T-cell (primary cell): ENCODE data around the gene AEBP1. TPM values are rescaled to one million over a fixed set of nuclear protein-coding genes. Genes with fewer than 3 reads are reported as not detected.

Experiments
- ATAC-seq, 4 experiments: fragments of 200-7000 bp in 3 of 4; fragments of 150-1000 bp in 1 of 4; cut with Tn5 transposase; replicated peaks in 1 of 4; 1 replicate in 3 of 4; 2 replicates in 1 of 4; pipeline ENCODE4 v1.10.0; 2021; ENCODE audit warnings: moderate library complexity in 3 of 4, mild to moderate bottlenecking in 2 of 4, moderate number of reproducible peaks in 1 of 4
- CTCF ChIA-PET, 2 donors: fragments of 300-600 bp; sonication (Branson Sonifier 250); formaldehyde crosslinking; loops; one replicate each; lab custom pipeline; 2022; ENCODE audit warnings: antibody characterized with exemption in 2 of 2; lab: Charles Lee
- POLR2A ChIA-PET, 2 donors: fragments of 300-600 bp; sonication (Branson Sonifier 250); formaldehyde crosslinking; loops; one replicate each; lab custom pipeline; 2022; ENCODE audit warnings: antibody characterized with exemption in 2 of 2; lab: Charles Lee
- DNase-seq, 35 experiments: peaks; one replicate each; pipeline versions ENCODE4 v3.0.0 to v3.0.0-alpha.2; 2013 to 2023
- H3K27ac ChIP-seq: one replicate; pipeline ENCODE4 v1.5.1; 2013; ENCODE audit warnings: low read length
- H3K27me3 ChIP-seq, 2 experiments: replicated peaks in 1 of 2; 1 replicate in 1 of 2; 2 replicates in 1 of 2; pipeline versions ENCODE4 v1.6.1 to v1.7.0; 2013; ENCODE audit warnings: low read length in 1 of 2, mixed read lengths in 1 of 2; ENCODE audit not compliant: control insufficient read depth in 2 of 2, insufficient read depth in 2 of 2; ENCODE audit errors: extremely low read depth in 1 of 2
- H3K36me3 ChIP-seq, 2 donors: 1 replicate in 1 of 2; 2 replicates in 1 of 2; pipeline versions ENCODE4 v1.6.1 to v1.7.0; 2013; ENCODE audit warnings: low read length in 1 of 2; ENCODE audit not compliant: control insufficient read depth in 2 of 2, insufficient read depth in 1 of 2; ENCODE audit errors: extremely low read depth in 1 of 2
- H3K4me1 ChIP-seq, 2 experiments: 1 replicate in 1 of 2; 2 replicates in 1 of 2; pipeline versions ENCODE4 v1.6.1 to v1.7.0; 2013; ENCODE audit warnings: low read length in 2 of 2, mixed read lengths in 1 of 2; ENCODE audit not compliant: insufficient read depth in 2 of 2, control insufficient read depth in 1 of 2; ENCODE audit errors: extremely low read depth in 1 of 2
- H3K4me3 ChIP-seq, 2 donors: 1 replicate in 1 of 2; 2 replicates in 1 of 2; pipeline versions ENCODE4 v1.5.1 to v1.7.0; 2013; ENCODE audit warnings: mild to moderate bottlenecking in 2 of 2, low read length in 1 of 2, moderate library complexity in 1 of 2; ENCODE audit not compliant: control insufficient read depth in 1 of 2; ENCODE audit errors: extremely low read depth in 1 of 2
- H3K9me3 ChIP-seq: 2 replicates; pipeline ENCODE4 v1.7.0; 2013
- H3K27ac Mint-ChIP-seq, 2 donors: one replicate each; pipeline ENCODE4 v1.8.0; 2020 to 2021; ENCODE audit warnings: mild to moderate bottlenecking in 2 of 2, mixed read lengths in 2 of 2
- H3K27me3 Mint-ChIP-seq, 2 donors: one replicate each; pipeline ENCODE4 v1.8.0; 2021 to 2022; ENCODE audit warnings: mixed read lengths in 2 of 2
- H3K36me3 Mint-ChIP-seq: one replicate; pipeline ENCODE4 v1.8.0; 2021; ENCODE audit warnings: mixed read lengths
- H3K4me1 Mint-ChIP-seq, 3 donors: one replicate each; pipeline ENCODE4 v1.8.0; 2020 to 2022; ENCODE audit warnings: mixed read lengths in 3 of 3, mild to moderate bottlenecking in 1 of 3
- H3K4me3 Mint-ChIP-seq, 3 donors: one replicate each; pipeline ENCODE4 v1.8.0; 2020 to 2022; ENCODE audit warnings: mild to moderate bottlenecking in 3 of 3, mixed read lengths in 3 of 3, moderate library complexity in 3 of 3
- H3K9me3 Mint-ChIP-seq, 3 donors: one replicate each; pipeline ENCODE4 v1.8.0; 2020 to 2022; ENCODE audit warnings: mixed read lengths in 3 of 3
- WGBS: methylation state at CpG from one replicate; pipeline ENCODE4 v1.1.5; 2013; ENCODE audit warnings: missing lambda C conversion rate; ENCODE audit not compliant: insufficient coverage; 5-methylcytosine and 5-hydroxymethylcytosine counted together
- total RNA-seq, 35 experiments: library from RNA in 6 of 35; stranded (reverse) in 6 of 35; fragments of 120-200 nt in 1 of 35; gene quantifications; one replicate each; pipeline versions ENCODE4 v1.2.1 to v1.2.4 and lab custom pipeline; 2013 to 2026

AEBP1 gene
- total RNA-seq, 5 donors from 2014 or later (not counting 1 experiment from before 2014, with no cell fraction given) = 18.1 to 28.4 (median 23.1) TPM

DNA sequence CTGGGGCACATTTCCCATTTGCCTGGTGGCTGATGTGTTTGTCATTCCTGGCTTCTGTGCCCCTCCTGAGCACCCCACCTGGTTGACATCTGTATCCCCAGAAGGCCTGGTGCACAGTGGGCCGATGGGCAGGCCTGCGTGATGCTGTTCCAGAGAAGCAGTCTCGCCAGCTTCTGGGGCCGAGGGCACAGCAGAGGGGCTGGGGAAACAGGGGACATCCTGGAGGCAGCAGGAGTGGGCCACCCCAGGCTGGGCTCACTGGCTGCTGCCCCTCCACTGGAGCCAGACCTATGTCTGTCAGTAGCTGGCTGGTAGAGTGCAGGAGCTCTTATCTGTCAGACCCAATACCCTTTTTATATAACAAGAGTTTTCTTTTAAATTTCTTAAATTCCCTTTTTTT lies 37.9 kb downstream of the AEBP1 start:
- ATAC-seq (no peak), DNase-seq (no peak)
- 91% methylated on average over 4 of the region's 4 CpGs for WGBS
- H3K4me3 ChIP-seq = no peak overlapping the region
- H3K27ac Mint-ChIP-seq = no peak overlapping the region
- no peaks in the 10 kb centered on the region for H3K36me3 Mint-ChIP-seq
- POLR2A ChIA-PET = interaction anchor here in 1 of 2 donors (0.6 kb wide), 1 partner anchor 15 kb away, joined by 3 read pairs; no protein-coding TSS in a partner anchor
- H3K4me3 Mint-ChIP-seq = no peak overlapping the region
- no peaks in the 10 kb centered on the region for H3K9me3 Mint-ChIP-seq
- peaks cover 6 to 11% (median 10%) of the 10 kb centered on the region in 3 donors for H3K4me1 Mint-ChIP-seq
- H3K9me3 ChIP-seq = no peaks in the 10 kb centered on the region
- H3K36me3 ChIP-seq = no peaks in the 10 kb centered on the region
- CTCF ChIA-PET = no interaction called here
- H3K4me1 ChIP-seq = peaks cover 4 to 19% of the 10 kb centered on the region in 2 experiments
- no peak overlapping the region for H3K27ac ChIP-seq
- H3K27me3 Mint-ChIP-seq = peaks cover 0 to 11% of the 10 kb centered on the region in 2 donors
- H3K27me3 ChIP-seq = peaks cover 0 to 49% of the 10 kb centered on the region in 2 experiments

DNA sequence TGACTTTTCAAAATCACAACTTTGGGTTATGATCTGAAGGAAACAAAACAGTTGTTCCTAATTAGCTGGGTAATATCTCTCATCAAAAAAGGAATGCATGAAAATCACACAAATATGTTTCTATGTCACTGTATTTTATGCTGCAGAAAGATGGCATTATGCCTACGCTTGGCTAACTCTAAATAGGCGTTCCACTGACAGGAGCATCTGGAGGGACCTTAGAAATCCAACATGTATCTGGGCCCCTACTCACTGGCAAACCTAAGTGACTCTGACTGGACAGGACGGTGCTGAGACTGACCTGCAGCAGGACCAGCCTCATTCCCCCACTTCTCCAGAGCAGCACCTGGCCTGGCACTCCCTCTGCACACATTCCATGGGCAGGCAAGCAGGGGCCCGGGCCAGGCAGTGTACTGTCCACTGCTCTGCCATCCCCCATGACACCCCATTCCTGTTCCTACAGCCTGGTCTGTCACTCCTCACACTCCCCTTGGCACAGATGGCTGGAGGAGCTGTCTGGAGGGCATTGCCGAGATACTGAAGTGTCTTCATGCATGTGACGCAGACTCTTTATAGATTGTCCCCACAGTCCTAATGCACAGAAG lies 39.6 kb downstream of the AEBP1 start:
- H3K4me3 Mint-ChIP-seq = no peak overlapping the region
- Histone ChIP-seq H3K36me3 (no peaks in the 10 kb centered on the region), H3K9me3 (no peaks in the 10 kb centered on the region), H3K27ac (no peak overlapping the region), H3K4me1 (peaks cover 4 to 19% of the 10 kb centered on the region in 2 experiments), H3K27me3 (peaks cover 0 to 46% of the 10 kb centered on the region in 2 experiments), H3K4me3 (no peak overlapping the region)
- CTCF ChIA-PET = interaction anchor here in 1 of 2 donors (0.8 kb wide), 1 partner anchor 124 kb away, joined by 4 read pairs; no protein-coding TSS in a partner anchor
- H3K27ac Mint-ChIP-seq = no peak overlapping the region
- peaks cover 0 to 11% of the 10 kb centered on the region in 2 donors for H3K27me3 Mint-ChIP-seq
- no peaks in the 10 kb centered on the region for H3K9me3 Mint-ChIP-seq
- ATAC-seq = no peak
- POLR2A ChIA-PET = no interaction called here
- WGBS = 88% methylated on average over 4 of the region's 6 CpGs
- H3K36me3 Mint-ChIP-seq = no peaks in the 10 kb centered on the region
- H3K4me1 Mint-ChIP-seq = peaks cover 6 to 11% (median 10%) of the 10 kb centered on the region in 3 donors
- DNase-seq = no peak

DNA sequence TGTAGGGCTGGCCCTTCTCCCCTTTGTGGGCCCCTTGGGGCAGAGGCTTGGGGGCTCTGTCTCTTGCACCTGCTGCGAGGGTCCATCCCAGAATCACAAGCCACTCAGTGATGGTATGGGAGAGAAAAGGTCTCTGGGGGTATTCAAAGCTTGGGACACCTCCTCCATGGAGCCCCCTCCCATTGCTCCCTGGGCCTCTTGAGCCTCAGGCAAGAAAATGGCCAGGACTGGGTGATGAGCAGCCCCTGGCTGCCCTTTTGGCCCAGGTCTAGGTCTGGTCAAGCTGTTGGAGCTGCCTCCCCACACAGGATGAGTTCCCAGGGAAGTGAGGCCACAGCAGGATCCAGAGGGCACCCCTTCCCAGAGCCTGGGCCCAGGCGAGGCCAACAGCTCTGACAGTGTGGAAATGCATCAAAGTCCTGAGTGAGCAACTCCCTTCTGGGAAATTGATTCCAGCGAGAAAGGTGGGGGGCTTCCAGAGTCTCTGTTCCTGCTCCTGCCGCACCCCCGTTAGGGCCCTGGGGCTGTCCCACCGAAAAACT lies 40.4 kb downstream of the AEBP1 start:
- no peak overlapping the region for H3K4me3 Mint-ChIP-seq
- 83% methylated on average over 5 of the region's 6 CpGs for WGBS
- H3K4me1 Mint-ChIP-seq = peaks cover 6 to 11% (median 10%) of the 10 kb centered on the region in 3 donors
- Histone ChIP-seq H3K9me3 (no peaks in the 10 kb centered on the region), H3K4me1 (peaks cover 4 to 19% of the 10 kb centered on the region in 2 experiments), H3K36me3 (no peaks in the 10 kb centered on the region), H3K4me3 (no peak overlapping the region), H3K27ac (no peak overlapping the region), H3K27me3 (peaks cover 0 to 39% of the 10 kb centered on the region in 2 experiments)
- ATAC-seq (no peak), DNase-seq (no peak)
- H3K27ac Mint-ChIP-seq = no peak overlapping the region
- no peaks in the 10 kb centered on the region for H3K9me3 Mint-ChIP-seq
- H3K36me3 Mint-ChIP-seq = no peaks in the 10 kb centered on the region
- ChIA-PET CTCF (interaction anchor here in 1 of 2 donors (0.8 kb wide), 1 partner anchor 125 kb away, joined by 4 read pairs; no protein-coding TSS in a partner anchor), POLR2A (no interaction called here)
- H3K27me3 Mint-ChIP-seq = peaks cover 0 to 11% of the 10 kb centered on the region in 2 donors

DNA sequence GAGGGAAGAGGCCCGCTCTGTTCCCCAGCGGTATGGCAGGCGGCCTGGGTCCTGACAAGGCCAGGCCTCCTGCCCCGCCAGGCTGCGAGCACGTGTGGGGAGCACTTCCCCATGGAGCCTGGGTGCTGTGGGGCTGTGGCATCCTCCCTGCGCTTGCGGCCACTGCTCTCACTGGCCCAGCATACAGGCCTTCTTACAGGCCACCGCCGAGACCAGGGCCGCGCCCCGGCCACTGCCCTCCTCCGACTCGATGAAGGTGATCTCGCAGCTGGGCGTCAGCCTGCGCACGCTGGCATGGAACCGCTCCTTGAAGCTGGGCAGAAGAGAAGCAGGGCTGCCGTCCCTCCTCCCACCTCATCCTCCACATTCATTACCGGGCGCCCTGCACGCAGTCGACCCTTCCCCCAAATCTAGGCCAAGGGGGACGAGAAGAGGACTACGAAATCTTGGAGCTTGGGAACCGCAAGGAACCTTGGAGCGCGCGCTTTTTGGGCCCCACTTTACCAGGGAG lies 40.9 kb downstream of the AEBP1 start:
- Mint-ChIP-seq H3K27me3 (peaks cover 0 to 11% of the 10 kb centered on the region in 2 donors), H3K4me1 (peaks cover 6 to 11% (median 10%) of the 10 kb centered on the region in 3 donors), H3K36me3 (no peaks in the 10 kb centered on the region), H3K4me3 (peak overlapping the region; percentile 70 to 74 (median 74)), H3K27ac (peak overlapping the region in 1 of 2 donors; percentile 44), H3K9me3 (no peaks in the 10 kb centered on the region)
- ChIA-PET POLR2A (interaction anchor here in 1 of 2 donors (0.5 kb wide), 1 partner anchor 652 kb away, joined by 3 read pairs; the partner anchor contains the start of gene PPIA), CTCF (no interaction called here)
- no peak for ATAC-seq
- Histone ChIP-seq H3K4me1 (peaks cover 4 to 19% of the 10 kb centered on the region in 2 experiments), H3K36me3 (no peaks in the 10 kb centered on the region), H3K27me3 (peaks cover 0 to 36% of the 10 kb centered on the region in 2 experiments), H3K4me3 (peak overlapping the region; percentile 58 to 60), H3K27ac (no peak overlapping the region), H3K9me3 (no peaks in the 10 kb centered on the region)
- no peak for DNase-seq
- WGBS = 61% methylated on average over 22 of the region's 31 CpGs

DNA sequence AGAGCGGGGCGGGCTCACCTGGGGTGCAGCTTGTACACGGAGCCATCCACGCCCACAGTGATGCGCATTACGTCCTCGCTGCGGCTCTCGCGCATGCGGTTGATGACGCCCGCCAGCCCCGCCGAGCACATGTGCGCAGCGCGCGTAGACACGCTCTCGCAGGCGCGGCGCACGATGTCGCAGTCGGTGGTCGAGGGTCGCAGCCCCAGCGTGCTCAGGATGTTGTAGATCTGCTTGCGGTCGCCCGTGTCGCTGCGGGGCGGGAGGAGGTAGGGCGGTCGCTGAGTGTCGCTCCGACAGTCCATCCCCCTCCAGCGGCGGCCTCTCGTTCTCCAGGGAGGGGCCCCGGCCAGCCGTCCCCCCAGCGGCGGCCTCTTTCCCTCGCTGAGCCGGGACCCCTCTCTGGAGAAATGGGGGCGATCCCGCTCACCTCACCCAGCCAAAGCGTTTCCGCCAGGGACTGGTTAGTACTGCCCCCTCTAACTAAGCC lies 41.4 kb downstream of the AEBP1 start:
- H3K27me3 ChIP-seq = peaks cover 0 to 32% of the 10 kb centered on the region in 2 experiments
- H3K27ac Mint-ChIP-seq = peak overlapping the region in 1 of 2 donors; percentile 44
- ChIA-PET CTCF (no interaction called here), POLR2A (interaction anchor here in 1 of 2 donors (0.5 kb wide), 1 partner anchor 651 kb away, joined by 3 read pairs; the partner anchor contains the start of gene PPIA)
- H3K36me3 Mint-ChIP-seq = no peaks in the 10 kb centered on the region
- H3K27me3 Mint-ChIP-seq = peaks cover 0 to 11% of the 10 kb centered on the region in 2 donors
- H3K9me3 ChIP-seq = no peaks in the 10 kb centered on the region
- DNase-seq (peak; percentile 21 to 75 (median 62)), ATAC-seq (peak; percentile 60 to 84 (median 74))
- peak overlapping the region; percentile 70 to 74 (median 74) for H3K4me3 Mint-ChIP-seq
- no peaks in the 10 kb centered on the region for H3K36me3 ChIP-seq
- H3K27ac ChIP-seq = no peak overlapping the region
- peaks cover 4 to 19% of the 10 kb centered on the region in 2 experiments for H3K4me1 ChIP-seq
- no peaks in the 10 kb centered on the region for H3K9me3 Mint-ChIP-seq
- 21% methylated on average over 46 of the region's 53 CpGs for WGBS
- peak overlapping the region; percentile 58 to 60 for H3K4me3 ChIP-seq
- peaks cover 6 to 11% (median 10%) of the 10 kb centered on the region in 3 donors for H3K4me1 Mint-ChIP-seq
